GM12878 (cell line): Measurements from ENCODE around the gene SNX32.

Experiments
- BHLHE40 ChIP-seq, 2 experiments: fragments of 450-650 bp in 1 of 2; IDR thresholded peaks; 2 replicates each; pipeline ENCODE4 v1.6.1; 2011 to 2017; ENCODE audit warnings: low read depth in 2 of 2, borderline replicate concordance in 1 of 2, improper control_type of control experiment in 1 of 2, low read length in 1 of 2, mild to moderate bottlenecking in 1 of 2
- CEBPB ChIP-seq, 2 experiments: fragments of 150-350 bp in 1 of 2; IDR thresholded peaks; 2 replicates each; pipeline ENCODE4 v1.6.1; 2012 to 2014; ENCODE audit warnings: low read depth in 2 of 2, low read length in 2 of 2, borderline replicate concordance in 1 of 2, inconsistent platforms in 1 of 2
- CHD2 ChIP-seq: IDR thresholded peaks from 2 replicates; pipeline ENCODE4 v1.6.1; 2011; ENCODE audit warnings: low read depth, low read length, improper control_type of control experiment, borderline replicate concordance
- CTCF ChIP-seq, 3 experiments: IDR thresholded peaks in 2 of 3; conservative IDR thresholded peaks in 1 of 3; 2 replicates each; pipeline ENCODE4 v1.5.1; 2011; ENCODE audit warnings: low read depth in 3 of 3, low read length in 3 of 3, mild to moderate bottlenecking in 3 of 3, control low read depth in 2 of 3, moderate library complexity in 2 of 3, inconsistent platforms in 1 of 3, mixed read lengths in 1 of 3; ENCODE audit not compliant: control insufficient read depth in 2 of 3, insufficient read depth in 1 of 3; ENCODE audit errors: extremely low read depth in 1 of 3
- EED ChIP-seq: sonication (generic); IDR thresholded peaks from 2 replicates; pipeline ENCODE4 v1.6.1; 2016; ENCODE audit warnings: antibody characterized with exemption, low read depth
- EGR1 ChIP-seq, 2 experiments: IDR thresholded peaks; 1 replicate in 1 of 2; 2 replicates in 1 of 2; pipeline ENCODE4 v1.6.1; 2011 to 2012; ENCODE audit warnings: low read depth in 2 of 2, low read length in 2 of 2, borderline replicate concordance in 1 of 2, mild to moderate bottlenecking in 1 of 2, moderate library complexity in 1 of 2
- ESRRA ChIP-seq: IDR thresholded peaks from 2 replicates; pipeline ENCODE4 v1.6.1; 2012; ENCODE audit warnings: mild to moderate bottlenecking, low read length, improper control_type of control experiment
- FOXM1 ChIP-seq: IDR thresholded peaks from 2 replicates; pipeline ENCODE4 v1.6.1; 2012; ENCODE audit warnings: low read depth, mild to moderate bottlenecking, inconsistent platforms, low read length, moderate library complexity
- GABPA ChIP-seq: IDR thresholded peaks from 2 replicates; pipeline ENCODE4 v1.6.1; 2014; ENCODE audit warnings: antibody characterized with exemption, low read depth, mild to moderate bottlenecking, inconsistent platforms
- POLR2A ChIP-seq: IDR thresholded peaks from 2 replicates; pipeline ENCODE4 v1.6.1; 2011; ENCODE audit warnings: low read depth, mild to moderate bottlenecking, low read length
- RAD51 ChIP-seq: fragments of 450-650 bp; IDR thresholded peaks from 2 replicates; pipeline ENCODE4 v1.6.1; 2016; ENCODE audit warnings: moderate library complexity, mild to moderate bottlenecking, inconsistent platforms
- REST ChIP-seq: IDR thresholded peaks from 2 replicates; pipeline ENCODE4 v1.6.1; 2012; ENCODE audit warnings: mild to moderate bottlenecking, low read depth, low read length
- SPI1 ChIP-seq: IDR thresholded peaks from 2 replicates; pipeline ENCODE4 v1.6.1; 2011; ENCODE audit warnings: low read depth, mild to moderate bottlenecking, low read length, moderate library complexity, borderline replicate concordance; ENCODE audit not compliant: insufficient read depth
- TCF3 ChIP-seq: IDR thresholded peaks from 2 replicates; pipeline ENCODE4 v1.6.1; 2012; ENCODE audit warnings: low read depth, mild to moderate bottlenecking, low read length, borderline replicate concordance; ENCODE audit not compliant: insufficient read depth

GRCh38 chr11:65829459-65829858 lies 4.3 kb upstream of the SNX32 start:
- TF ChIP-seq EGR1 (IDR thresholded peaks at IDR 0.05; ENCODE audit: borderline replicate concordance in 1 of 2, low read depth in 2 of 2, low read length in 2 of 2) (no peak), CHD2 (no peak), CTCF (IDR thresholded peaks at IDR 0.05 in 2 of 3, conservative IDR thresholded peaks at IDR 0.05 in 1 of 3; ENCODE audit: control insufficient read depth in 2 of 3, extremely low read depth in 1 of 3, insufficient read depth in 1 of 3, low read depth in 3 of 3, low read length in 3 of 3) (no peak), RAD51 (no peak), CEBPB (IDR thresholded peaks at IDR 0.05; ENCODE audit: borderline replicate concordance in 1 of 2, low read depth in 2 of 2, low read length in 2 of 2) (no peak), EED (no peak), POLR2A (no peak), TCF3 (no peak), SPI1 (no peak), GABPA (no peak), BHLHE40 (IDR thresholded peaks at IDR 0.05; ENCODE audit: borderline replicate concordance in 1 of 2, low read depth in 2 of 2, low read length in 1 of 2) (no peak), REST (no peak), FOXM1 (no peak), ESRRA (no peak)
